GM23338 (cell line): ENCODE measurements around the gene PSMG4. TPM values are rescaled to one million over a fixed set of nuclear protein-coding genes. Genes with fewer than 3 reads are reported as not detected.
A peak's percentile ranks its signal among the peaks of the same experiment; 100 is the strongest.

Source experiments
- ATAC-seq: fragments of 200-7000 bp; cut with Tn5 transposase; 3 replicates; pipeline ENCODE4 v1.9.1; 2020
- DNase-seq: peaks from one replicate; pipeline ENCODE4 v3.0.0-alpha.2; 2015; ENCODE audit warnings: low spot score
- H2AFZ ChIP-seq: fragments of 200-600 bp; sonication (generic); 2 replicates; pipeline ENCODE4 v1.8.0; 2016; ENCODE audit warnings: antibody characterized with exemption, mild to moderate bottlenecking, moderate library complexity
- H3F3A ChIP-seq: fragments of 200-600 bp; sonication (generic); replicated peaks from 2 replicates; pipeline ENCODE4 v1.8.0; 2017; ENCODE audit warnings: antibody characterized with exemption, mixed run types, low read depth
- H3K27ac ChIP-seq: fragments of 200-600 bp; sonication (generic); 2 replicates; pipeline ENCODE4 v1.6.1; 2016; ENCODE audit warnings: low read depth
- H3K27me3 ChIP-seq: fragments of 200-600 bp; sonication (generic); 2 replicates; pipeline ENCODE4 v1.8.0; 2016; ENCODE audit warnings: mild to moderate bottlenecking, mixed run types, moderate library complexity; ENCODE audit not compliant: insufficient read depth
- H3K36me3 ChIP-seq: fragments of 200-600 bp; sonication (generic); 2 replicates; pipeline ENCODE4 v1.8.0; 2016; ENCODE audit warnings: mild to moderate bottlenecking; ENCODE audit not compliant: insufficient read depth
- H3K4me1 ChIP-seq: fragments of 200-600 bp; sonication (generic); 2 replicates; pipeline ENCODE4 v1.8.0; 2016; ENCODE audit warnings: mild to moderate bottlenecking, moderate library complexity; ENCODE audit not compliant: insufficient read depth
- H3K4me2 ChIP-seq: fragments of 200-600 bp; sonication (generic); 2 replicates; pipeline ENCODE4 v1.7.1; 2017; ENCODE audit warnings: mixed run types
- H3K4me3 ChIP-seq: fragments of 200-600 bp; sonication (generic); 2 replicates; pipeline ENCODE4 v1.6.1; 2016; ENCODE audit warnings: mixed run types
- H3K79me2 ChIP-seq: fragments of 200-600 bp; sonication (generic); replicated peaks from 2 replicates; pipeline ENCODE4 v1.8.0; 2017; ENCODE audit warnings: mild to moderate bottlenecking; ENCODE audit not compliant: insufficient read depth
- H3K9me2 ChIP-seq: fragments of 200-600 bp; sonication (generic); 2 replicates; pipeline ENCODE4 v1.8.0; 2017; ENCODE audit not compliant: insufficient read depth
- H4K20me1 ChIP-seq: fragments of 200-600 bp; sonication (generic); replicated peaks from 2 replicates; pipeline ENCODE4 v1.8.0; 2017; ENCODE audit warnings: mild to moderate bottlenecking; ENCODE audit not compliant: insufficient read depth
- H3K27ac Mint-ChIP-seq: 2 replicates; pipeline ENCODE4 v1.8.0; 2020; ENCODE audit warnings: inconsistent platforms, mild to moderate bottlenecking, moderate library complexity, mixed read lengths
- H3K27me3 Mint-ChIP-seq: 3 replicates; pipeline ENCODE4 v1.8.0; 2022; ENCODE audit warnings: low read depth, mild to moderate bottlenecking, moderate library complexity, mixed read lengths, inconsistent platforms; ENCODE audit not compliant: insufficient read depth, poor library complexity
- H3K36me3 Mint-ChIP-seq: 3 replicates; pipeline ENCODE4 v1.8.0; 2021; ENCODE audit warnings: low read depth, mild to moderate bottlenecking, inconsistent platforms, moderate library complexity, mixed read lengths
- H3K4me1 Mint-ChIP-seq: 3 replicates; pipeline ENCODE4 v1.8.0; 2020; ENCODE audit warnings: mild to moderate bottlenecking, inconsistent platforms, mixed read lengths
- H3K4me3 Mint-ChIP-seq: 3 replicates; pipeline ENCODE4 v1.8.0; 2021; ENCODE audit warnings: moderate library complexity, mild to moderate bottlenecking, inconsistent platforms, mixed read lengths
- H3K9me3 Mint-ChIP-seq: 3 replicates; pipeline ENCODE4 v1.8.0; 2020; ENCODE audit warnings: moderate library complexity, mild to moderate bottlenecking, inconsistent platforms, mixed read lengths
- CREB1 ChIP-seq: fragments of 250-450 bp; sonication (Bioruptor Pico); IDR thresholded peaks from 2 replicates; pipeline ENCODE4 v1.5.0; 2020; ENCODE audit warnings: low read depth, mild to moderate bottlenecking, moderate library complexity
- CTCF ChIP-seq, 2 experiments: fragments of 200-600 bp in 1 of 2; sonication (generic) in 1 of 2; conservative IDR thresholded peaks; 2 replicates each; pipeline versions ENCODE4 v1.5.1 to v1.6.1; 2016 to 2017; ENCODE audit warnings: antibody characterized with exemption in 2 of 2, low read depth in 2 of 2, mild to moderate bottlenecking in 2 of 2, moderate library complexity in 1 of 2
- EZH2 ChIP-seq: fragments of 200-600 bp; sonication (generic); IDR thresholded peaks from one replicate; pipeline ENCODE4 v1.8.0; 2017; ENCODE audit warnings: antibody characterized with exemption, mild to moderate bottlenecking, low read depth; ENCODE audit not compliant: unreplicated experiment
- EZH2phosphoT487 ChIP-seq: fragments of 200-600 bp; sonication (generic); IDR thresholded peaks from one replicate; pipeline ENCODE4 v1.8.1; 2018; ENCODE audit warnings: antibody characterized with exemption; ENCODE audit not compliant: unreplicated experiment
- JUNB ChIP-seq: IDR thresholded peaks from one replicate; pipeline ENCODE4 v1.6.1; 2016; ENCODE audit warnings: antibody characterized with exemption; ENCODE audit not compliant: unreplicated experiment
- NANOG ChIP-seq: IDR thresholded peaks from 2 replicates; pipeline ENCODE4 v1.6.1; 2016; ENCODE audit warnings: antibody characterized with exemption, borderline replicate concordance
- POLR2AphosphoS5 ChIP-seq: IDR thresholded peaks from 2 replicates; pipeline ENCODE4 v1.6.1; 2016; ENCODE audit warnings: antibody characterized with exemption, low read depth
- REST ChIP-seq: IDR thresholded peaks from one replicate; pipeline ENCODE4 v1.6.1; 2018; ENCODE audit warnings: antibody characterized with exemption; ENCODE audit not compliant: unreplicated experiment
- STAT1 ChIP-seq: IDR thresholded peaks from one replicate; pipeline ENCODE4 v1.6.1; 2016; ENCODE audit warnings: antibody characterized with exemption; ENCODE audit not compliant: unreplicated experiment
- ZNF114 ChIP-seq: fragments of 250-450 bp; sonication (Bioruptor Pico); IDR thresholded peaks from 2 replicates; pipeline ENCODE4 v1.5.0; 2020; ENCODE audit warnings: mild to moderate bottlenecking, moderate library complexity
- ZNF331 ChIP-seq: fragments of 250-450 bp; sonication (Bioruptor Pico); IDR thresholded peaks from 2 replicates; pipeline ENCODE4 v1.5.0; 2020; ENCODE audit warnings: low read depth, mild to moderate bottlenecking, moderate library complexity
- long read RNA-seq: library from polyadenylated mRNA; unstranded; transcript quantifications from one replicate; pipeline ENCODE4 v2.0.0, GENCODE V29; 2020; ENCODE audit not compliant: unreplicated experiment
- polyA plus RNA-seq: library from polyadenylated mRNA; unstranded; fragments of >200 nt; fragmentation: Nextera tagmentation; extraction: Ambion mirVana; gene quantifications from 2 replicates; pipeline ENCODE4 v1.2.1, GENCODE V29; 2016
- total RNA-seq: library from RNA; depleted of rRNA; stranded (reverse); fragments of >200 nt; shearing (Covaris generic); gene quantifications from 2 replicates; pipeline ENCODE4 v1.2.3, GENCODE V29; 2014; rRNA removed
- TF ChIP-seq, protein P1 (sequence below): fragments of 250-450 bp; sonication (Bioruptor Pico); IDR thresholded peaks from 2 replicates; pipeline ENCODE4 v1.5.0; 2020; ENCODE audit warnings: mild to moderate bottlenecking, moderate library complexity
- TF ChIP-seq, protein P2 (sequence below): IDR thresholded peaks from 2 replicates; pipeline ENCODE4 v1.6.1; 2016; ENCODE audit warnings: antibody characterized with exemption

The PSMG4 gene
- 30.6 and 37.2 TPM in 2 replicates for total RNA-seq
- polyA plus RNA-seq, result 168 and 180 TPM in 2 replicates
- long read RNA-seq, transcript PSMG4-205 (4 exons, 629 nt), result minor isoform, 9 of 52 reads
- long read RNA-seq, transcript PSMG4-206 (3 exons, 838 nt), result major isoform, 38 of 52 reads
- long read RNA-seq, partial matches to known transcripts, result 0 of 52 reads
- long read RNA-seq, other reads (novel, unspliced or antisense), result 4 of 52 reads

- Mint-ChIP-seq H3K9me3 (peaks cover 8% of the 10 kb centered on the region), H3K4me3 (peak within 1 kb of the TSS; percentile 99), H3K27ac (peak within 1 kb of the TSS; percentile 90), H3K36me3 (peaks cover 28% of the 10 kb centered on the region), H3K27me3 (peaks cover 17% of the 10 kb centered on the region), H3K4me1 (peaks cover 27% of the 10 kb centered on the region)
- peak within 1 kb of the TSS; percentile 80 for H3K4me2 ChIP-seq
- DNase-seq (peak; percentile 95), ATAC-seq (peak; percentile 89)
- H3K36me3 ChIP-seq, result no peaks in the 10 kb centered on the region; the same call in 1 of the 2 replicates
- TF ChIP-seq ZNF114 (CRISPR knock-in tag) (no peak), CTCF (conservative IDR thresholded peaks at IDR 0.05; ENCODE audit: low read depth in 2 of 2) (peak in 1 of 2 experiments; percentile 20; a peak in 1 of 4 replicates), STAT1 (no peak), POLR2AphosphoS5 (peak; percentile 84), ZNF331 (no peak), CREB1 (CRISPR knock-in tag) (no peak), EZH2 (no peak), REST (peak; percentile 22), NANOG (no peak), EZH2phosphoT487 (no peak), JUNB (no peak)
- TF ChIP-seq, protein P1, sequence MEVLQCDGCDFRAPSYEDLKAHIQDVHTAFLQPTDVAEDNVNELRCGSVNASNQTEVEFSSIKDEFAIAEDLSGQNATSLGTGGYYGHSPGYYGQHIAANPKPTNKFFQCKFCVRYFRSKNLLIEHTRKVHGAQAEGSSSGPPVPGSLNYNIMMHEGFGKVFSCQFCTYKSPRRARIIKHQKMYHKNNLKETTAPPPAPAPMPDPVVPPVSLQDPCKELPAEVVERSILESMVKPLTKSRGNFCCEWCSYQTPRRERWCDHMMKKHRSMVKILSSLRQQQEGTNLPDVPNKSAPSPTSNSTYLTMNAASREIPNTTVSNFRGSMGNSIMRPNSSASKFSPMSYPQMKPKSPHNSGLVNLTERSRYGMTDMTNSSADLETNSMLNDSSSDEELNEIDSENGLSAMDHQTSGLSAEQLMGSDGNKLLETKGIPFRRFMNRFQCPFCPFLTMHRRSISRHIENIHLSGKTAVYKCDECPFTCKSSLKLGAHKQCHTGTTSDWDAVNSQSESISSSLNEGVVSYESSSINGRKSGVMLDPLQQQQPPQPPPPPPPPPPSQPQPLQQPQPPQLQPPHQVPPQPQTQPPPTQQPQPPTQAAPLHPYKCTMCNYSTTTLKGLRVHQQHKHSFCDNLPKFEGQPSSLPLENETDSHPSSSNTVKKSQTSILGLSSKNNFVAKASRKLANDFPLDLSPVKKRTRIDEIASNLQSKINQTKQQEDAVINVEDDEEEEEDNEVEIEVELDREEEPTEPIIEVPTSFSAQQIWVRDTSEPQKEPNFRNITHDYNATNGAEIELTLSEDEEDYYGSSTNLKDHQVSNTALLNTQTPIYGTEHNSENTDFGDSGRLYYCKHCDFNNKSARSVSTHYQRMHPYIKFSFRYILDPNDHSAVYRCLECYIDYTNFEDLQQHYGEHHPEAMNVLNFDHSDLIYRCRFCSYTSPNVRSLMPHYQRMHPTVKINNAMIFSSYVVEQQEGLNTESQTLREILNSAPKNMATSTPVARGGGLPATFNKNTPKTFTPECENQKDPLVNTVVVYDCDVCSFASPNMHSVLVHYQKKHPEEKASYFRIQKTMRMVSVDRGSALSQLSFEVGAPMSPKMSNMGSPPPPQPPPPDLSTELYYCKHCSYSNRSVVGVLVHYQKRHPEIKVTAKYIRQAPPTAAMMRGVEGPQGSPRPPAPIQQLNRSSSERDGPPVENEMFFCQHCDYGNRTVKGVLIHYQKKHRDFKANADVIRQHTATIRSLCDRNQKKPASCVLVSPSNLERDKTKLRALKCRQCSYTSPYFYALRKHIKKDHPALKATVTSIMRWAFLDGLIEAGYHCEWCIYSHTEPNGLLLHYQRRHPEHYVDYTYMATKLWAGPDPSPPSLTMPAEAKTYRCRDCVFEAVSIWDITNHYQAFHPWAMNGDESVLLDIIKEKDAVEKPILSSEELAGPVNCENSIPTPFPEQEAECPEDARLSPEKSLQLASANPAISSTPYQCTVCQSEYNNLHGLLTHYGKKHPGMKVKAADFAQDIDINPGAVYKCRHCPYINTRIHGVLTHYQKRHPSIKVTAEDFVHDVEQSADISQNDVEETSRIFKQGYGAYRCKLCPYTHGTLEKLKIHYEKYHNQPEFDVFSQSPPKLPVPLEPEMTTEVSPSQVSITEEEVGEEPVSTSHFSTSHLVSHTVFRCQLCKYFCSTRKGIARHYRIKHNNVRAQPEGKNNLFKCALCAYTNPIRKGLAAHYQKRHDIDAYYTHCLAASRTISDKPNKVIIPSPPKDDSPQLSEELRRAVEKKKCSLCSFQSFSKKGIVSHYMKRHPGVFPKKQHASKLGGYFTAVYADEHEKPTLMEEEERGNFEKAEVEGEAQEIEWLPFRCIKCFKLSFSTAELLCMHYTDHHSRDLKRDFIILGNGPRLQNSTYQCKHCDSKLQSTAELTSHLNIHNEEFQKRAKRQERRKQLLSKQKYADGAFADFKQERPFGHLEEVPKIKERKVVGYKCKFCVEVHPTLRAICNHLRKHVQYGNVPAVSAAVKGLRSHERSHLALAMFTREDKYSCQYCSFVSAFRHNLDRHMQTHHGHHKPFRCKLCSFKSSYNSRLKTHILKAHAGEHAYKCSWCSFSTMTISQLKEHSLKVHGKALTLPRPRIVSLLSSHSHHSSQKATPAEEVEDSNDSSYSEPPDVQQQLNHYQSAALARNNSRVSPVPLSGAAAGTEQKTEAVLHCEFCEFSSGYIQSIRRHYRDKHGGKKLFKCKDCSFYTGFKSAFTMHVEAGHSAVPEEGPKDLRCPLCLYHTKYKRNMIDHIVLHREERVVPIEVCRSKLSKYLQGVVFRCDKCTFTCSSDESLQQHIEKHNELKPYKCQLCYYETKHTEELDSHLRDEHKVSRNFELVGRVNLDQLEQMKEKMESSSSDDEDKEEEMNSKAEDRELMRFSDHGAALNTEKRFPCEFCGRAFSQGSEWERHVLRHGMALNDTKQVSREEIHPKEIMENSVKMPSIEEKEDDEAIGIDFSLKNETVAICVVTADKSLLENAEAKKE (CRISPR knock-in tag), result no peak
- TF ChIP-seq, protein P2, sequence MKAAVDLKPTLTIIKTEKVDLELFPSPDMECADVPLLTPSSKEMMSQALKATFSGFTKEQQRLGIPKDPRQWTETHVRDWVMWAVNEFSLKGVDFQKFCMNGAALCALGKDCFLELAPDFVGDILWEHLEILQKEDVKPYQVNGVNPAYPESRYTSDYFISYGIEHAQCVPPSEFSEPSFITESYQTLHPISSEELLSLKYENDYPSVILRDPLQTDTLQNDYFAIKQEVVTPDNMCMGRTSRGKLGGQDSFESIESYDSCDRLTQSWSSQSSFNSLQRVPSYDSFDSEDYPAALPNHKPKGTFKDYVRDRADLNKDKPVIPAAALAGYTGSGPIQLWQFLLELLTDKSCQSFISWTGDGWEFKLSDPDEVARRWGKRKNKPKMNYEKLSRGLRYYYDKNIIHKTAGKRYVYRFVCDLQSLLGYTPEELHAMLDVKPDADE, result peak; percentile 66
- H2AFZ ChIP-seq, result peak within 1 kb of the TSS; percentile 85
- H3K4me1 ChIP-seq, result peaks cover 21% of the 10 kb centered on the region
- peak within 1 kb of the TSS; percentile 94 for H3K4me3 ChIP-seq
- no peaks in the 10 kb centered on the region for H3K9me2 ChIP-seq
- H3K27me3 ChIP-seq, result no peaks in the 10 kb centered on the region
- H3F3A ChIP-seq, result 0 out of 2 replicates have a peak, but pooled peaks cover 3% of the 10 kb centered on the region
- H3K27ac ChIP-seq, result no peak within 1 kb of the TSS
- peaks cover 50% of the 10 kb centered on the region for H3K79me2 ChIP-seq
- peaks cover 21% of the 10 kb centered on the region for H4K20me1 ChIP-seq
Observed at GRCh38 chr6:3258720-3259490, at the start of gene PSMG4. TSS of gene PSMG4 (plus strand) at chr6:3258947. CDS start at chr6:3259023, 76 bp downstream.
